H7 (cell line): Measurements from ENCODE around the gene HS2ST1. TPM values are rescaled to one million over a fixed set of nuclear protein-coding genes. Genes with fewer than 3 reads are reported as not detected.
"Not testable (repeated sequence)": the region's sequence is repeated elsewhere in the genome, so short reads cannot be mapped to it uniquely, and the experiment has no call there.

Experiments used
- DNase-seq: peaks from one replicate; pipeline ENCODE4 v3.0.0; 2012
- H3K27me3 ChIP-seq: 2 replicates; pipeline ENCODE4 v1.6.0; 2011; ENCODE audit warnings: mild to moderate bottlenecking, low read length; ENCODE audit not compliant: control insufficient read depth, insufficient read depth
- H3K36me3 ChIP-seq: replicated peaks from 2 replicates; pipeline ENCODE4 v1.5.1; 2011; ENCODE audit warnings: low read length; ENCODE audit not compliant: control insufficient read depth, insufficient read depth
- H3K4me3 ChIP-seq: 2 replicates; pipeline ENCODE4 v1.5.1; 2011; ENCODE audit warnings: low read depth, mild to moderate bottlenecking, control low read depth, low read length, moderate library complexity; ENCODE audit not compliant: insufficient read depth
- total RNA-seq: library from RNA; depleted of rRNA; stranded (reverse); fragments of >200 nt; shearing (Covaris generic); gene quantifications from 2 replicates; pipeline ENCODE4 v1.2.3, GENCODE V29; 2014

Gene HS2ST1
- total RNA-seq, 1 experiment from 2014 or later, result 25.8 TPM

DNA sequence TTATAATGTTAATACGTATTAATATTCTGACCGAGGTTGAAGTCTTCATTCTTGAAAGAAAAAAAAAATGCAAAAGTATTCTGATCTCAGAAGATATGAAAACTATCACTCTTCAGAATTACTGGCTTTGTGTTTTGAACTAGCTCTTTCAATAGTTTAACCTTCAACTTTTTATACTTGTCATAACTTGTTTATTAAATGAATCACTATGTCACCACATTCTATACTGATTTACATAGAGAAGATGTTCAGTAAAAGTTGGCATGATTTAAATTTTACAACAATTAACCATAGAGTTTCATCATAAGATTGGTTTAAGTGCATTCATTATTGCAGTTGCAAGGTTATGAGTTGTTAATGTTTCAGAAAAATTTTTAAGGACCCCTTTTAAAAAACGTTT is 57.3 kb downstream of the HS2ST1 start:
- Histone ChIP-seq H3K4me3 (no peak overlapping the region), H3K36me3 (no peaks in the 10 kb centered on the region), H3K27me3 (no peaks in the 10 kb centered on the region)
- DNase-seq, result no peak

DNA sequence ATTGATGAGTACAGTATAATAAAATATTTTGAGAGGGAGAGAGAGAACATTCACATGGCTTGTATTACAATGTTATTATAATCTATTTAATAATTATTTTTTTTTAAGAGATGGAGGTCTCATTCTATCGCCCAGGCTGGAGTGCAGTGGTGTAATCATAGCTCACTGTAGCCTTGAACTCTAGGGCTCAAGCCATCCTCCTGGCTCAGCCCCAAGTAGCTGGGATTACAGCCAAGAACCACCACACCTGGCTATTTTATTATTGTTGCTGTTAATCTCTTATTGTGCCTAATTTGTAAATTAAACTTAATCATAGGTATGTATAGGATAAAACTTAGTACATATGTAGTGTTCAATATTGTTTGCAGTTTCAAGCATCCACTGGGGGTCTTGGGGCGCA is 57.8 kb downstream of the HS2ST1 start:
- H3K36me3 ChIP-seq, result no peaks in the 10 kb centered on the region
- H3K27me3 ChIP-seq, result no peaks in the 10 kb centered on the region
- DNase-seq, result no peak
- H3K4me3 ChIP-seq, result no peak overlapping the region

DNA sequence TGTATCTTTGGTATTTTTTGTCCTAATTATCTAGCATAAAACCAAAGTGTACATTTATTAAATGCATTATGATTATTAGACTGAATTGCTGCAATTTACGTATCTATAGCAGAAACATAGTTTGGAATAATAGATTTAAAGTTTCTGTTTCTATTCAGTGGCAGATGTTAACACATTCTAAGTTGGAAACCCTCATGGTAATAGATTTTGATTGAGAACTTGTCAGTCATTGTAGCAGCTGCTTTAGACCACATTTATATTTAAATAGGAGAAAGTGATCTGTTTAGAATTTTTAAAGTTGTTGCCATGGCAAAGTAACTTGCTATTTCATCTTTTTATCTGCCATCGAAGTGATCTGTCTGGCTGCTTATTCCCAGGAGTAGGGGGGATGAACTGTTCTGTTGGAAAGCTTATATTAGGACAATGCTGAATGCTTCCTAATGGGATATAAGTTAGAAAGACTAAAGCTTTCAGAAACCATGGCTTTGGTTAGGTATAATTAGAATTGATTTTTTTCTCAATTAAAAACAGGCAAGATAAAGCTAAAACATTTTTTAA is 61.6 kb downstream of the HS2ST1 start:
- Histone ChIP-seq H3K27me3 (no peaks in the 10 kb centered on the region), H3K36me3 (no peaks in the 10 kb centered on the region), H3K4me3 (no peak overlapping the region)
- DNase-seq, result no peak

DNA sequence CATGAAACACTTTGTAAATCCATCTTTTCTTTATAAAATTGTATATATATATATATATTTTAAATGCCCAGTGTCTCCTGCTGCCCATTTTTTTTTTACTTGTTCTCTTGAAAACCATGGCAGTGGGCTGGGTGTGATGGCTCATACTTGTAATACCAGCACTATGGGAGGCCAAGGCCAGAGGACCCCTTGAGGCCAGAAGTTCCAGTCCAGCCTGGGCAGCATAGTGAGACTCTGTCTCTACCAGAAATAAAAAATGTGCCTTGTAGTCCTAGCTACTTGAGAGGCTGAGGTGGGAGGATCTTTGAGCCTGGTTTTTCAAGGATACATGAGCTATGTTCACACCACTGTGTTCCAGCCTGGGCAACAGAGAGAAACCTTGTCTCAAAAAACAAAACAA is 62.2 kb downstream of the HS2ST1 start:
- H3K27me3 ChIP-seq, result no peaks in the 10 kb centered on the region
- H3K36me3 ChIP-seq, result no peaks in the 10 kb centered on the region
- H3K4me3 ChIP-seq, result no peak overlapping the region
- no peak for DNase-seq

DNA sequence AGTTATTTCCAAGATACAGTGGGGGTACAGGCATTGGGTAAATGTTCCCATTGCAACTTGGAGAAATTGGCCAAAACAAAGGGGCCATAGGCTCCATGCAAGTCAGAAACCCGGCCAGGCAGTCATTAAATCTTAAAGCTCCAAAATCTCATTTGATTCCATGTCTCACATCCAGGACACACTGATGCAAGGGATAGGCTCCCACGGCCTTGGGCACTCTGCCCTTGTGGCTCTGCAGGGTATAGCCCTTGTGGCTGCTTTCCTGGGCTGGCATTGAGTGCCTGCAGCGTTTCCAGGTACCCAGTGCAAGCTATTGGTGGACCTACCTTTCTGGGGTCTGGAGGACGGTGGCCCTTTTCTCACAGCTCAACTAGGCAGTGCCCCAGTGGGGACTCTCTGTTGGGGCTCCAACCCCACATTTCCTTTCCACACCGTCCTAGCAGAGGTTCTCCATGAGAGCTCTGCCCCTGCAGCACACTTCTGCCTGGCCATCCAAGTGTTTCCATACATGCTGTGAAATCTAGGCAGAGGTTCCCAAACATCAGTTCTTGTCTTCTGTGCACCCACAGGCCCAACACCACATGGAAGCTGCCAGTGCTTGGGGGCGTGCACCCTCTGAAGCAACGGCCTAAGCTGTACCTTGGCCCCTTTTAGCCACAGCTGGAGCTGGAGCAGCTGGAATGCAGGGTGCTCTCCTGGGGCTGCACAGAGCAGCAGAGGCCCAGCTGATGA is 67.2 kb downstream of the HS2ST1 start:
- no peak for DNase-seq
- Histone ChIP-seq H3K27me3 (no peaks in the 10 kb centered on the region), H3K36me3 (no peaks in the 10 kb centered on the region), H3K4me3 (no peak overlapping the region)

GRCh38 chr1:86983677-86984076 is 69.2 kb downstream of the HS2ST1 start:
- H3K36me3 ChIP-seq, H3K4me3 ChIP-seq, DNase-seq, H3K27me3 ChIP-seq: not testable (repeated sequence)

DNA sequence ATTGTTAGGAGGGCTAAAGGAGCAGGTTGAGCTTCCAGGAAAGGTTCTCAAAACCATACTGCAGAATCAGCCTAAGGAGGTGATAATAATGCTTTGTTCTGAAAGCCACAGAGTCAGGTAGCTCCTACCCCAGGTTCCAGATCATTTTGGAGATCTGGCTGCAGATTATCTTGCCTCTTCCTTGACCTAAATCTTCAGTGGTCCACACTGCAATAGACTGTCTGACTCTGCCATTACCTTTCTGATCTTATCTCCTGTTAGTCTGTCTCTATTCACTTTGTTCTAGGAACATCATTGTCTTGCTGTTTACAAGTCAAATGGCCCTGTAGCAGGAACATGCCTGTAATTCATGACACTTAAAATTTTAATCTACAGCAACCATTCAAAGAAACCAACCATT is 73.0 kb downstream of the HS2ST1 start:
- no peak for DNase-seq
- no peak overlapping the region for H3K4me3 ChIP-seq
- H3K36me3 ChIP-seq, result no peaks in the 10 kb centered on the region

DNA sequence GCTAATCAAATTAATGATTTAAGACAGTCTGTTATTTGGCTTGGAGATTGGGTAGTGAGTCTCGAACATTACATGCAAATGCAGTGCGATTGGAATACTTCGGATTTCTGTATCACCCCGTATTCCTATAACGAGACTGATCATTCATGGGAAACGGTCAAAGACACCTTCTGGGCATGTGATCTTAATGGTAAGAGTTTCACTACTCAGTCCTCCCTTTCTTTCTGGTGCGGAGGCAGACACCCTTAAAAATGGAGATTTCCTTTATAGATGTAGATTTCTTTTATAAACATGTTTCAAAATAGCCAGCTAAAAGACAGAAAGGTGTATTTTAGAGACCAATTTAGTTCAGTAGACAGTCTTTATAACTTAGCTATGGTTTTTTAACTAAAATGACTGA is 74.4 kb downstream of the HS2ST1 start:
- Histone ChIP-seq H3K27me3 (no peaks in the 10 kb centered on the region), H3K4me3 (no peak overlapping the region), H3K36me3 (no peaks in the 10 kb centered on the region)
- no peak for DNase-seq

More for the DNA sequence above, 73.0 kb downstream of the HS2ST1 start:
- H3K27me3 ChIP-seq, result no peaks in the 10 kb centered on the region

GRCh38 chr1:86989690-86990089 is 75.3 kb downstream of the HS2ST1 start:
- not testable (repeated sequence) for H3K4me3 ChIP-seq, DNase-seq, H3K27me3 ChIP-seq, H3K36me3 ChIP-seq

DNA sequence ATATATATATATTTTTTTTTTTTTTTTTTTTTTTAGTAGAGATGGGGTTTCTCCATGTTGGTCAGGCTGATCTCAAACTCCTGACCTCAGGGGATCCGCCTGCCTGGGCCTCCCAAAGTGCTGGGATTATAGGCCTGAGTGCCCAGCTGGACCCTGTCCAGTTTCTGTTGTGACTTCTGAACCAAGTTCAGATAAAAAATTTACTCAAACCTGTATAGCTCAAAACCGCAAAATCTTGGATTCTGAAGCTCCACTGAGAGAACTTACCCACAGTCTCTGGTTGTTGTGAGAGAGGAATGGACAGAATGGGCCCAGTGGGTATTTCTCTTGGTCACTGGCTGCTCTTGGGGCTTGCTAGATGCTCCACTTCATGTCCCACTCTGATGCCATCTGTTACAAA is 76.4 kb downstream of the HS2ST1 start:
- no peaks in the 10 kb centered on the region for H3K36me3 ChIP-seq
- no peak for DNase-seq
- no peak overlapping the region for H3K4me3 ChIP-seq
- no peaks in the 10 kb centered on the region for H3K27me3 ChIP-seq

GRCh38 chr1:86991549-86992186 is 77.2 kb downstream of the HS2ST1 start:
- H3K27me3 ChIP-seq, result no peaks in the 10 kb centered on the region
- DNase-seq, result no peak
- no peaks in the 10 kb centered on the region for H3K36me3 ChIP-seq
- H3K4me3 ChIP-seq, result no peak overlapping the region

GRCh38 chr1:86992861-86993260 is 78.4 kb downstream of the HS2ST1 start:
- Histone ChIP-seq H3K36me3 (no peaks in the 10 kb centered on the region), H3K27me3 (no peaks in the 10 kb centered on the region), H3K4me3 (no peak overlapping the region)
- no peak for DNase-seq

DNA sequence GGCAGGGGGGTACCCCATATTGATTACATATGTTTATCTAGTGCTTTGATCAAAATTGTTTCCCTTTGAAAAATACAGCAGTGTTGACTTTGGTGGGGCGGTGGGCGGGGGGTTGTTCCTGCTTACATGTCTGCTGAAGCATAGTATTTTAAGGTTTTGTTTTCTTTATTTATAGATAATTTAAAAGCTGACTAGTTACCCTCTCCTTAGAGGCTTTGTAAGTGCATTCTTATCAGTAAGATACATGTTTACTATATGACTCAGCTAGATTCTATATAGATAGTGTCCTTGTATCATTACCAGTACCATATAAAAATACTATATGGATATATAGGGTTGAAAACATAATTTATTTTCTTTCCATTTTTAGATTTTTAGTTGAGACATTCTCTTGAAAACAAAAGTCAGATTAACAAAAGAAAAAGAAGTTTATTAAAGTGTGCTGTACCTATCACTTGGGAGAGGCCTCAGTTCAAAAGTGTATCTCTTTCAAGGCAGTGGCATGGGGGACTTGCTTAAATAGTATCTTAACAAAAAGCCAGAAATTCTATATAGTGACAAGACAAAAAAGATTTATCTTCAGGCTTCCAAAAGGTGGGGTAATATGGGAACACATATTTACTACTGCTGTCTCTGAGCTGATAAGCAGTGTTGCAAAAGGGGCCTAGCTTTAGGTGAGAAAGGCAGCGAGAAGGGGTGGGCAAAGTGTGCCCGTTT is 79.0 kb downstream of the HS2ST1 start:
- Histone ChIP-seq H3K27me3 (no peaks in the 10 kb centered on the region), H3K4me3 (no peak overlapping the region), H3K36me3 (no peaks in the 10 kb centered on the region)
- DNase-seq, result no peak

DNA sequence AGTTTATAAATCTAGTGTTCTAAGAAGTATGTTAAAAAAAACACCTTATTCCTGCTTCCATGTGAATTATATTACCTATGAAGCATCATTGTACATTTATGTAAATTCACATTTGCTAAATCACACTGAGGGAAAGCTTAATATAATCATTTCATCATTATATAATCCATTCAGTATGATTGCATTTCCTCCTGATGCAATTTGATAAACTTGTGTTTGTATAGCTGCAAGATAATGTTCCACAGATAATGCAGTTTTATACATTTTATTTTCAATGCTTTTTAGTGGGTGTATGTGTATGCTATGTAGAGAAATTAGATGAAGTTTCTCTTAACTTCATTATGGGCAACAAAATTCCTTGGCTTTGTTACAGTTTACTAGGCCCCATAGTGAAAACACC is 79.6 kb downstream of the HS2ST1 start:
- Histone ChIP-seq H3K27me3 (no peaks in the 10 kb centered on the region), H3K36me3 (no peaks in the 10 kb centered on the region), H3K4me3 (no peak overlapping the region)
- DNase-seq, result no peak

DNA sequence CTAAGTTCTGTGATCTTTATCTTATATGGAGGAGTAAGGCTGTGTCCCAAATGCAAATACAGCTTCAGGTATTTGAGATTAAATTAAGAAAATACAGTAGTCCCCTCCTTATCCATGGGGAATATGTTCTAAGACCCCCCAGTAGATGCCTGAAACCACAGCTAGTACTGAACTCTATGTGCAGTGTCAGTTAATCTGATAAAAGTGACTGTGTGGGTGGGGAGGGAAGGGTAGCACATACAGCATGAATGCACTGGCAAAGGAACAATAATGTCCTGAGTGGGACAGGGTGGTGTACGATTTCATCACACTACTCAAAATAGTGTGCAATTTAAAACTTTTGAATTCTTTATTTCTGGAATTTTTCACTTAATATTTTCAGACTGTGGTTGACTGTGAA is 83.1 kb downstream of the HS2ST1 start:
- Histone ChIP-seq H3K4me3 (no peak overlapping the region), H3K36me3 (no peaks in the 10 kb centered on the region), H3K27me3 (no peaks in the 10 kb centered on the region)
- no peak for DNase-seq
